Measurements from ENCODE around the gene UVSSA.
A peak's percentile ranks its signal among the peaks of the same experiment; 100 is the strongest.

Gene UVSSA, protein sequence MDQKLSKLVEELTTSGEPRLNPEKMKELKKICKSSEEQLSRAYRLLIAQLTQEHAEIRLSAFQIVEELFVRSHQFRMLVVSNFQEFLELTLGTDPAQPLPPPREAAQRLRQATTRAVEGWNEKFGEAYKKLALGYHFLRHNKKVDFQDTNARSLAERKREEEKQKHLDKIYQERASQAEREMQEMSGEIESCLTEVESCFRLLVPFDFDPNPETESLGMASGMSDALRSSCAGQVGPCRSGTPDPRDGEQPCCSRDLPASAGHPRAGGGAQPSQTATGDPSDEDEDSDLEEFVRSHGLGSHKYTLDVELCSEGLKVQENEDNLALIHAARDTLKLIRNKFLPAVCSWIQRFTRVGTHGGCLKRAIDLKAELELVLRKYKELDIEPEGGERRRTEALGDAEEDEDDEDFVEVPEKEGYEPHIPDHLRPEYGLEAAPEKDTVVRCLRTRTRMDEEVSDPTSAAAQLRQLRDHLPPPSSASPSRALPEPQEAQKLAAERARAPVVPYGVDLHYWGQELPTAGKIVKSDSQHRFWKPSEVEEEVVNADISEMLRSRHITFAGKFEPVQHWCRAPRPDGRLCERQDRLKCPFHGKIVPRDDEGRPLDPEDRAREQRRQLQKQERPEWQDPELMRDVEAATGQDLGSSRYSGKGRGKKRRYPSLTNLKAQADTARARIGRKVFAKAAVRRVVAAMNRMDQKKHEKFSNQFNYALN

GRCh38 chr4:1346781-1347409, at the start of gene UVSSA:
Gene UVSSA, plus strand, starts transcription at chr4:1347208. Its CDS starts 884 bp downstream, at chr4:1348092.
- peak; percentile 99 for DNase-seq

DNA sequence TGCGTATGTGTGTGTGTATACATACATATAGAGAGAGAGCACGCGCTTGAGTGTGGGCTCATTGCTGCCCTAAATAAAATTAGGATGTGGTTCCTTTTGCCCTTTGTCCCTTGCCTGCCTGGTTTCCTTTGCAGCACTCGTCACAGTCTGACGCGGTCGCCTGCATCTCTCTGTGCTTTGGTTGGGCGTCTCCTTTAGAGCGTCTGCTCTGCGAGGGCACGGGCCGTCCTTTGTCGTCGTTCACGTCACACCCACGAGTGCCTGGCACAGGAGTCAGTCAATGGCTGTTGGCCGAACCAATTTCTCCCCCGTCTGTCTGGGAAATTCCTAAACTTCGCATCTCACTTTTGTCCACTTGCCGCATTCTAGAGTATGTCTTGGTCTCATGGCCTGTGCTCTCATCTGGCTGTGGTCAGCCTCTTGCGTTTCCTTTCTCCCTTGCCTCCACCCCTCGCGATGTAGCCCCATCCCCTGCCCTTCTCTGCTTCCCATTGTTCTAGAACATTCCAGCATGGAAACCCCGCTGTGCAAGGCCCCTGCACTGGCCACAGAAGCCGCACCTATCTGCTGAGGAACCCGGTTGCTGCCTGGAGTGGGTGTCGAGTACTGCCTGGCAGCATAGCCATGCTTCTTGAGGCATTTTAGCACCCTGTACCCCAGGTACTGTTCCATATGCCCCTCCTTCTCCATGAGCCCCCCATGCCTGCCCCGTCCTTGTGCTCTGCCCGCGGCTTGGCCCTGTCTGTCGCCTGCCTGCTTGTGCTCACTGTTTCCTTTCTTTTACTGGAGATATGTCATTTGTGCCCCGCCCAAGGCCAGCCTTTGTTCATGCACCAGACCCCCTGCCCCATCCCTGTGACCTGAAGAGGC, 49.3 kb upstream of the UVSSA start:
- no peak for DNase-seq

DNA sequence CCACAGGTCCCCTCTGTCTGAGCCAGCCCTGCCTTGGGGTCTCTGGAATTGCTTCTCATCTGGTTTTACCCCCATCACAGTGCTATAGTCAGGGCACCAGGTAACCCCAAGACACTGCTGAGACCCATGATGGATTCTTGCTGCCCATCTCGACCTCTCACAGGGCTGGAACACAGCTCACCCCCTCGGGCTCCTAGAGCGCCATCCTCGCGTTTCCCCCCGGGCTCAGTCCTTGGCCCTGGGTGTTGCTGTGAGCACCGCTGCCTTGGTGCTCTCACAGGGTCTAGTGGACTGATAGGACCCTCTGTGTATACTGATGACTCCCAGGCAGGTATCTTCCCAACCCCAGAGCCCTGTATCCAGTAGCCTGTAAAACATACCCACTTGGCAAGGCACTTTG, 48.5 kb upstream of the UVSSA start:
- no peak for DNase-seq

GRCh38 chr4:1299301-1299860, 47.6 kb upstream of the UVSSA start:
- DNase-seq = no peak

- peak; percentile 43 for DNase-seq
Measured at GRCh38 chr4:1300466-1301455, 46.2 kb upstream of the UVSSA start.

- no peak for DNase-seq
Measured at GRCh38 chr4:1302159-1302558, 44.8 kb upstream of the UVSSA start.

DNA sequence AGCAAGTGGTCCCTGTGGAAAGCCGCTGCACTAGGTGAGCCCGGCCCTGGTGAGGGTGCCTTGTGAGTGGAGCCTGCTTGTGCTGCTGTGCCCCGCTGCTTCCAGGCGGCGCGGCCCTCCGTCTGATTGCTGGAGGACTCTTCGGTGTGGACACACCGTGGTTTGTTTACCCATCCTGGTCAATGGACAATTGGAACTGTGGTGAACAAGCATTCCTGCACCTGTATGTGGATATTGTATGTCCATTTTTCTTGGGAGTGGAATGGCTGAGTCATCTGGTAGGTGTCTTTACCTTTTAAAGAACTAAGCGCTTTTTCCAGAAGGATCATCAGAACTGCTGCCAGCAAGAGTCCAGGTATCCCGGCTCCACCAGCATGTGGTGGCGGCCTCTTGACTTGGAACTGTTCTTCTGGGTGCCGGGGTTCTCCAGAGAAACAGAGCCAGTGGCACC, 41.7 kb upstream of the UVSSA start:
- DNase-seq = no peak

- DNase-seq = no peak
Measured at GRCh38 chr4:1305781-1306455, 41.1 kb upstream of the UVSSA start.

DNA sequence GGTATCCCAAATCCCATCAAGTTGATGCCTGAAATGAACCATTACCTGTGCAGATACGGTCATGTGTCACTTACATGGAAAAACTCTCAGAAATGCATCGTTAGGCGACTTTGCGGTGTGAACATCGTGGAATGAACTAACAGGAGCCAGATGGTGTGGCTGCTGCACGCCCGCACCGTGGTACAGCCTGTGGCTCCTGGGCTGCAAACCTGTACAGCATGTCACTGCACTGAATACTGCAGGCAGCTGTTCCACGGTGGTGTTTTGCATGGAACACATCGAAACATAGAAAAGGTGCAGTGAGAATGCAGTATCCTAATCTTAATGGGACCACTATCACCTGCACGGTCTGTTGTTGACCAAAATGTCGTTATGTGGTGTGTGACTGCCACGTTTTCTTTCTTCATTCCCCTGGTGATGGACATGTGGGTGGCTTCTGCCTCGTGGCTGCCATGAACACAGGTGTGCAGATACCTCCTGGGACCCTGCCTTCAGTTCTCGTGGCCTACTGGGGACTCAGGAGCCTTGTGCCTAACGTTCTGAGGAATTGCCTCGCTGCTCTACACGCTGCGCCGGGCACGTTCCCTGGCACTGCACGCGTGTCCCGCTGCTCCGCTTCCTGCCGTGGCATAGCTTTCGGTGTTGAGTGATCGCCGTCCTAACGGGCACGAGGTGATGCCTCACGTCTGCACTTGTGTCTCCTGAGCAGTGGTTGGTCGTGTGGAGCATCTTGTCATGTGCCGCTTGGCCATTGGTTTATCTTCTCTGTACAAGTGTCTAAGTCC, 38.9 kb upstream of the UVSSA start:
- DNase-seq = no peak

DNA sequence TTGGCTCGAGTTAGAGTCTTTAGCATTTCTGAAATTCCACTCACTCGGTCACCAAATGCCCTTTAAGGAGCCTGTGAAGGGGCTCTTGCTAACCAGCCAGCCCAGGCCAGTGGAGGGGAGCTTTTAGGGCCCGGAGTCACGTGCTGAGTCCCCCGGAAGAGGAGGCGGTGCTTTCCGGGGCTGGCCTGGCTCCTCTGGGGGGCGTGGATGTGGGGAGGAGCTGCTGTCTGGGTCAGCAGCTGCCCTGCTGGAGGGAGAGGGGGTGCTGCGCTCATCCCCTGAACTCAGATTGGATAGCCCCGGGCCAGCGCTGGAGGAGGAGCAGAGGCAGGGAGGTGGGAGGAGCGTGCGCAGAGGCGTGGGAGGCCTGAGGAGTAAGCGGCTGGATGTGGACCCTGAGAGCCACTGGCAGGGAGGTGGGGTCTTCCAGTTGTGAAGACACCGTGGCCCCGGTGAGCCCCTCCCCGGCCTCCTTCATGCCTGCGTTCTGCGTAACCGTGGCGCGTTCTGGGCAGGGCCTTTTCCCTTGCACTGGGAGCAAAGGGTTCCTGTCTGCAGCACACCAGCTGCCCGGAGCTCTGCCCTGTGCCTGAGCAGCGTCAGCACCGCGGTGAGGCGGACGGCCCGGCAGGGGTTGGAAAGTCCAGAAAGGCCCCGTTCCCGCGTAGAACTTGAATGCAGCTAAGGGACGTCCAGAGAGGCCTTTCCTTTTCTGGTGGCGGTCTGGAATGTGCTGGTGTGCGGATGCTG, 37.6 kb upstream of the UVSSA start:
- DNase-seq = peak; percentile 91

DNA sequence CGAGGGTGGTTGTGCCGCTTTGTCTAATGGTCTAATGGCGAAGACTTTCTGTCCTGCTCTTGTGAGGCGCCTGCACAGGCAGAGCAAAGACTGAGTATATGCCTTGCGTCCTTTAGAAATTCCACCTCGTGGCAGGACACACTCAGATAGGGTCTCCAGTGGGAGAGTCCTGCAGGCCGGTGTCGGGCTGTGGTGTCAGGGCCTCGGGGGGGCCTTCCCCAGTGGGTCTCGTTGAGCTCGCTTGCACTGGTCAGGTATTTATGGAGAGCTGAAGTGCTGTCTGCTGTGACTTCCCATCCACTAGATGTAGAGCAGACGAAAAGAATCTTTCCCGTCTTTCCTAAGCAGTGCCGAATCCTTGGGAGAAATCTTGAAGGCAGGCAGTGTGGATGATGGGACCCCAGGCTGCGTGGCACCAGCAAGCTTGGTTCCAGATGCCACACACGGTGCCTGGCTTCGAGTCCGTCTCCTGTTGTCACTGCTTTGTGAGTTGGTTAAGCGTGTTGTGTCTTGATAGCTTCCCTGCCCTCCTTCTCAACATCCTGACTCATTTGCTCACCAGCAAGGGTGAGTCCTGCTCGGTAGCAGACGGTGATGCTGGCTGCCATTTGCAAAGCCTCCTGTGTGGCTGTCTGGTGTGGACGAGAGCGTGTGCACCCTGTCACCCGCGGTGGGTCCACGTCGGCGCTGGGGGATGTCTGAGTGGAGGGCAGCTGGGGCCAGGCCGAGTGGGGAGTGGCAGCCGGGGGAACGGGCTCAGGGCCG, 36.8 kb upstream of the UVSSA start:
- no peak for DNase-seq

GRCh38 chr4:1310796-1311631, 36.0 kb upstream of the UVSSA start:
- no peak for DNase-seq

DNA sequence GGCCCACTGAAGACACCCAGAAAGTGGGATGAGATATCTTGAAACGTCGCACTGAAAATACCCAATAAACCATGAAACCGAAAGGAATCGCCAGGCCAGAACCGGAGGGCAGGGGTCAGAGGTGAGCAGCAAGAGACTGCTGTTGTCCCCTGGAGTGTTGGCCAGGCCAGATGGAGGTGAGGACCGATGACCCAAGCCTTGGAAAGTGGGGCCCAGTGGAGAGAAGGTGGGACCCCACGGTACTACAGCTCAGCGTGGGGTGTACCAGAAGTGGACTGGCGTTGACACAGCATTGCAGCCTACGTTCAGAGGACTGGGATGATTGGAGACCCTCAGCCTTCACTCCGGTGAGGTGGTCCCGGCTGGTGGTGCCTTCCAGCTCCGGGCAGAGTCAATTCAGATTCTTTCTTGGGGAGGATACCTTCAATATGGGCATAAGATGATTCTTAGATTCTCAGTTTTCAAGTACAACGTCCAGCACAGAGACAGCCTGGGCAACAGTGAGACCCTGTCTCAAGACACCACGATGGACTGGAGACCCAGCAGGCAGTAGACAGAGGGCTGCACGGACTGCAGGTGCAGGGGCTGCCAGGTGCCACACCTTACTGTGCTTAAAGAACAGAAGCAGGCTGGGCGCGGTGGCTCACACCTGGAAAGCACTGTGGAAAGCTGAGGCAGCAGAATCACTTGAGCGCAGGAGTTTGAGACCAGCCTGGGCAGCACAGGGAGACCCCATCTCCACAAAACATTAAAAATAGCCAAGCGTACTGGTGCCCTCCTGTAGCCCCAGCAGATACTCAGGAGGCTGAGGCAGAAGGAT, 34.0 kb upstream of the UVSSA start:
- DNase-seq = no peak

- DNase-seq = no peak
Measured at GRCh38 chr4:1315306-1315705, 31.7 kb upstream of the UVSSA start.

DNA sequence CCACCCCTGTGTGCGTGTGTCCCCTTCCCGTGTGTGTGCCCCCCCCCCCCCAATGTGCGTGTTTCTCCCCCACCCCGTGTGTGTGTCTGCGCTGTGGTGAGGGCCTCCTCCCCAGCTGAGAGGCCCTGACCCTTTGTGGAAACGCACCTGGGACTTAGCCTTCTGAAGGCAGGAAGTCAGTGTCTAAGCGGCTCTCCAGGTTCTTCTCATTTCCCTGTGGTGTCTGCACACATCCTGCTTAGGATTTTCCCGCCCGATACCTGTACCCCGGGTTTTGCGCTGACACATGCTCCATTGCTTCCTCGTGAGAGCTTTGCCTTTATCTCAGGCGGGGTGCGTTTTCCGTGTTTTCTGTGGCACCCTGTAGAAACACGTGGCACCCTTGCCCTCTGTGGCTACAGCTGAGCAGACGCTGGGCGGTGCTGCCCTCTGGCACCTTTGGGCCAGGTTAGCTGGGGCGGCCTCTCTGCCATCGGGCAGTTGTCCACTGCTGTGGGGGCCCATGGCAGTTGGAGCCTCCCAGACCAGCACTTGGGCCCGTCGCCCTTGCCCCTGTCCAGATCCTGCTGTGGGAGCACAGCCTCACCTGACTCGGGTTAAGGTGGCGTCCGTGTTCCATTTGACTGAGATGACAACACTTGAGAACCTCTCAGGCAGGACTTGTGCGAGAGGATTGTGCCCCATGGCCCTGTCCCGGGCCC, 31.0 kb upstream of the UVSSA start:
- DNase-seq = no peak

All from hematopoietic multipotent progenitor cell treated with erythropoietin and hydrocortisone succinate and interleukin-3 and kit ligand, for 6 days (in vitro differentiated cells).